Measurements from ENCODE around the gene NUDT1. TPM values are rescaled to one million over a fixed set of nuclear protein-coding genes. Genes with fewer than 3 reads are reported as not detected.
A peak's percentile ranks its signal among the peaks of the same experiment; 100 is the strongest.

The NUDT1 gene
- 68.6 and 69.1 TPM in 2 replicates for total RNA-seq (2014; rRNA removed; shearing (Covaris generic))

- DNase-seq (ENCODE audit: low spot score): peak; percentile 94
These were observed at the start of gene NUDT1, which contains the start of gene MRM2 for GRCh38 chr7:2241580-2242540. TSS of gene NUDT1 (plus strand) at chr7:2242226. CDS start at chr7:2244575, 2,349 bp downstream. TSS of gene MRM2 (minus strand) at chr7:2242205. CDS start at chr7:2242169, 36 bp downstream.

GRCh38 chr7:2192831-2193534, 49.0 kb upstream of the NUDT1 start:
- DNase-seq (ENCODE audit: low spot score): no peak

- DNase-seq (ENCODE audit: low spot score): no peak
These were observed 48.3 kb upstream of the NUDT1 start for GRCh38 chr7:2193575-2194305.

- no peak for DNase-seq (ENCODE audit: low spot score)
These were observed 46.4 kb upstream of the NUDT1 start for GRCh38 chr7:2195400-2196246.

GRCh38 chr7:2196381-2197378, 45.3 kb upstream of the NUDT1 start:
- DNase-seq (ENCODE audit: low spot score): no peak

- DNase-seq (ENCODE audit: low spot score): no peak
These were observed 44.4 kb upstream of the NUDT1 start for GRCh38 chr7:2197436-2198155.

GRCh38 chr7:2198206-2198605, 43.8 kb upstream of the NUDT1 start:
- no peak for DNase-seq (ENCODE audit: low spot score)

- no peak for DNase-seq (ENCODE audit: low spot score)
These were observed 43.3 kb upstream of the NUDT1 start for GRCh38 chr7:2198760-2199159.

- no peak for DNase-seq (ENCODE audit: low spot score)
These were observed 42.5 kb upstream of the NUDT1 start for GRCh38 chr7:2199528-2199927.

GRCh38 chr7:2199956-2200583, 42.0 kb upstream of the NUDT1 start:
- DNase-seq (ENCODE audit: low spot score): no peak

- no peak for DNase-seq (ENCODE audit: low spot score)
These were observed 41.4 kb upstream of the NUDT1 start for GRCh38 chr7:2200584-2200980.

- no peak for DNase-seq (ENCODE audit: low spot score)
These were observed 40.9 kb upstream of the NUDT1 start for GRCh38 chr7:2201128-2201527.

GRCh38 chr7:2201686-2202360, 40.2 kb upstream of the NUDT1 start:
- no peak for DNase-seq (ENCODE audit: low spot score)

- no peak for DNase-seq (ENCODE audit: low spot score)
These were observed 39.7 kb upstream of the NUDT1 start for GRCh38 chr7:2202361-2202761.

GRCh38 chr7:2202901-2203765, 38.9 kb upstream of the NUDT1 start:
- DNase-seq (ENCODE audit: low spot score): no peak

GRCh38 chr7:2203766-2204300, 38.2 kb upstream of the NUDT1 start:
- DNase-seq (ENCODE audit: low spot score): no peak

- DNase-seq (ENCODE audit: low spot score): no peak
These were observed 37.6 kb upstream of the NUDT1 start for GRCh38 chr7:2204446-2204845.

Data from HT-29 (cell line).